NCI-H187 (cell line): ENCODE data around the gene OR4F6.

Source experiments
- DNase-seq, 2 experiments: peaks; one replicate each; lab custom pipeline; 2025; lab: John Stamatoyannopoulos, UW

OR4F6 gene

GRCh38 chr15:101804941-101805340, 1.6 kb downstream of the OR4F6 start:
- no peak for DNase-seq

DNA sequence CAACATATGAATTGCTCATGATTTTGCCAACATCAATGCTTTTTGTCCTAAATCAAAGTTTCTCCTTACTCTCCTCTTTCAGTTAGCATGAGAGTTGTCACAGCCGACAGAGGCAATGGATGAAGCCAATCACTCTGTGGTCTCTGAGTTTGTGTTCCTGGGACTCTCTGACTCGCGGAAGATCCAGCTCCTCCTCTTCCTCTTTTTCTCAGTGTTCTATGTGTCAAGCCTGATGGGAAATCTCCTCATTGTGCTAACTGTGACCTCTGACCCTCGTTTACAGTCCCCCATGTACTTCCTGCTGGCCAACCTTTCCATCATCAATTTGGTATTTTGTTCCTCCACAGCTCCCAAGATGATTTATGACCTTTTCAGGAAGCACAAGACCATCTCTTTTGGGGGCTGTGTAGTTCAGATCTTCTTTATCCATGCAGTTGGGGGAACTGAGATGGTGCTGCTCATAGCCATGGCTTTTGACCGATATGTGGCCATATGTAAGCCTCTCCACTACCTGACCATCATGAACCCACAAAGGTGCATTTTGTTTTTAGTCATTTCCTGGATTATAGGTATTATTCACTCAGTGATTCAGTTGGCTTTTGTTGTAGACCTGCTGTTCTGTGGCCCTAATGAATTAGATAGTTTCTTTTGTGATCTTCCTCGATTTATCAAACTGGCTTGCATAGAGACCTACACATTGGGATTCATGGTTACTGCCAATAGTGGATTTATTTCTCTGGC, 2.5 kb downstream of the OR4F6 start:
- no peak for DNase-seq

- DNase-seq, result no peak
Measured at GRCh38 chr15:101807345-101807945, 4.1 kb downstream of the OR4F6 start.

DNA sequence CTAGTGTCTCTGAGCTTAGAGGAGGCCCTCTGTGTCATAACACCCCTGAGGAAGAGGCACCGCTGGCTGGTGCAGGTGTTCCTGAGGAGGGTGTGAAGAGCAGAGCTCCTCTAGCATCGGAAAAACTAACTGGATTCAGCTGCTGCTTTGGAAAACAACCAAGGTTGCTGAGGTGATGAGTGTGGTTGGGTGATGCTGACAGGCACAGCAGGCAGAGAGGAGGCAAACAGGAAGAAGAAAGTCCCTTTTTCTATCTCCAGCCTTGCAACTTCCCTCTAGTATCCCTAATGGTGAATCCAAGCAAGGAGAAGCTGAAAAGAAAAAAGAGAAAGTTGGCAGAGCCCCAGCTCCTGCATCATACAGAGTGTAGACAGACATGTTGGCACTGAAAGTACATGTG, 4.9 kb downstream of the OR4F6 start:
- DNase-seq, result peak in 1 of 2 experiments; percentile 20

DNA sequence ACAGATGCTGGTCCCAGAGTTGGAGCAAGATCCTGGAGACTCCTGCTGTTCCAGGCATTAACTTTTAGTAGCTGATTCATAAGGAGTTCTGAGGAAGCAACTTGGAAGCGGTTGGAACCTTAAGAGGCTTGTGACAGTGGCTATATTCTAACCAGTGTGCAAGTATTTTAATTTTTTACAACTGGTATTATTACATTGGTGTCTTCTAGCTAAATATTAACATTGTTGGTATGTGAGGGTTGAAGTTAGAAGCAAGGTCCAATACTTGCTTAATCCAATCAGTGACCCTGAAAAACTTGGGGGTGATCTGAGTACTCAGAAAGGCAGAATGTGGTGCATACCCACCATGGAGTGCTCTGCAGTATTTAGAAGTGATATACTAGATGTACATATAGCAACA, 7.1 kb downstream of the OR4F6 start:
- no peak for DNase-seq

- DNase-seq, result no peak
Measured at GRCh38 chr15:101810876-101811275, 7.6 kb downstream of the OR4F6 start.

GRCh38 chr15:101811902-101812301, 8.6 kb downstream of the OR4F6 start, which contains the start of gene OR4F15:
Gene OR4F15, plus strand, starts transcription at chr15:101812202. Its CDS starts 5,985 bp downstream, at chr15:101818187.
- no peak for DNase-seq

DNA sequence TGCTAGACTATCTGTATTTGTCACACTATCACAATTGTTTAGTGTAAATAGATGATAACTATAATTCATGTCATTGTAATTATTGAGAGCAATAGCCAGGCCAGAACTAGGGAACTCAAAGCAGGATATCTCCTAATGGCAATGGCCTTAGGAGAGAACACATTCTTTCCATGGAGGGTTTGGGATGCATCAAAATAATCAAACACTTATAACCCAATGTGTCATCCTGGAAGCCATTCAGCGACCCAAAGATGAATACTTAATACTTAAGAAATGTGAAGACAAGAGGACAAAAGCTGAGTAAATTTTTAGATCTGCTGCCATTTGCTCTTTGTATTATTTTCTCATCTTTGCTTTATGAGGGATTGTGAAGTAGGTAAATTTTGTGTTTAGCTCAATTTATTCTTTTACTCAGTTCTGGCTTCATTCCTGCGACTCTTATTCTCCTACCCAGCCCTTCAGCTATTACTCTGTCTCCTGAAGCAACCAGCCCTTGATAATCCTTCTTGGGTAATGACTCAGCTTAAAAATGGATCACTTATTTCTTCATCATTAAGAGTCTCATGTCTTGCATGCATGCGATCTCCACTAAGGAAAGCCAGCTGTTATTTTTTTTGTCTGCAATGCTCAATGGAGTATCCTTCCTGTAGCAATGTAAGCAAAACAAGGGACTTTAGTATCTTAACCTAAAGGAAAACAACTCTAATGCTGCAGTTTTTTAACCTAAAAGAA, 10.7 kb downstream of the OR4F6 start:
- no peak for DNase-seq

GRCh38 chr15:101820781-101821180, 17.5 kb downstream of the OR4F6 start:
- DNase-seq, result no peak

DNA sequence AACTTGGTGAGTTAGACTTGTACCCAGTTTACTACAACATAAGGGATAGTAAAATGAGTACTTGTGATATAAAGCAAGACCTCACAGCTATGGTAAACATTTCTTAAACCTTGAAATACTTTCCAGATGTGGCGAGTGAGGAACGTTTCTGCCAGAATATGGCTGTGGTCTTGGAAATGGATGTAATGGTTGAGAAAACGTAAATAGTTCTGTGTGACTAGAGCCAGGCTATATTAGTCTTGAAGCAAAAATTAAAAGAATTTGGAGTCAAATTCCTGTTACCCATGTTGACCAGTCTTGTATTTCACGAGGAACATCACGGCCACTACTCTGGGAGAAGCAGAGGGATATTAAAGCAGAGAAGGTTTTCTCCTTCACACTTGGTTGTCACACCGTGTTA, 23.9 kb downstream of the OR4F6 start:
- no peak for DNase-seq

DNA sequence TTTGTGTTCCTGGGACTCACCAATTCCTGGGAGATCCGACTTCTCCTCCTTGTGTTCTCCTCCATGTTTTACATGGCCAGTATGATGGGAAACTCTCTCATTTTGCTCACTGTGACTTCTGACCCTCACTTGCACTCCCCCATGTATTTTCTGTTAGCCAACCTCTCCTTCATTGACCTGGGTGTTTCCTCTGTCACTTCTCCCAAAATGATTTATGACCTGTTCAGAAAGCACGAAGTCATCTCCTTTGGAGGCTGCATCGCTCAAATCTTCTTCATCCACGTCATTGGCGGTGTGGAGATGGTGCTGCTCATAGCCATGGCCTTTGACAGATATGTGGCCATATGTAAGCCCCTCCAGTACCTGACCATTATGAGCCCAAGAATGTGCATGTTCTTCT, 25.5 kb downstream of the OR4F6 start:
- DNase-seq, result no peak

- no peak for DNase-seq
Measured at GRCh38 chr15:101841656-101842055, 38.3 kb downstream of the OR4F6 start.

DNA sequence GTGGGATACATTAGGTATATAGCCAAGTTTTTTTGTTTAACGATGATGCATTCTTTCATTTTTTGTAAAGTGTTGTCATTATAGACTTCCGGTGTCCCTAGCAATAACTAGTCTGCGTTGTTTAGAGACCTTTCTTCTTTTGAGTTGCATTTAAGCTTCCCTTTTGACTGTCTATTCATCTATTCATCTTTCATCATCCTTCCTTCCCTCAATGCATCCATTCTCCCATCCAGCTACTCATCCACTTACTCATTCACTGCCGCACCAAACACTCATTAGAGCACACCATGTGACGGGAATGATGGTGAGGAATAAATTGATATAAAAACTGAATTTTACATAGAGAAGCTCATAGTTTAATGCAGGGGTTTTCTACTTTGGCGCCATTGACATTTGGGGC, 41.6 kb downstream of the OR4F6 start:
- no peak for DNase-seq

GRCh38 chr15:101852356-101852755, 49.0 kb downstream of the OR4F6 start:
- no peak for DNase-seq
